K562 (cell line): Measurements from ENCODE around the gene SRPX. TPM values are rescaled to one million over a fixed set of nuclear protein-coding genes. Genes with fewer than 3 reads are reported as not detected.

ENCODE experiments used
- ATAC-seq: fragments of 200-7000 bp; cut with Tn5 transposase; 3 replicates; pipeline ENCODE4 v1.9.1; 2020; ENCODE audit warnings: moderate library complexity
- BruUV-seq: library from RNA; stranded (reverse); fragments of 400-500 nt; replicated peaks from 2 replicates; lab custom pipeline; 2021; lab: Mats Ljungman, UMichigan
- CTCF ChIA-PET: fragments of 300-600 bp; formaldehyde crosslinking; extraction: SDS; loops from one replicate; lab custom pipeline; 2021; ENCODE audit warnings: low intra/inter-chr PET ratio; lab: Yijun Ruan, JAX
- POLR2A ChIA-PET: fragments of 300-600, 350-650 bp; sonication (Branson Sonifier 250); formaldehyde crosslinking; extraction: SDS; loops from one replicate; lab custom pipeline; 2021; ENCODE audit warnings: antibody characterized with exemption, inconsistent platforms; lab: Yijun Ruan, JAX
- DNase-seq, 4 experiments: peaks; one replicate each; pipeline versions ENCODE4 v3.0.0 to v3.0.0-alpha.2; 2011 to 2018; ENCODE audit warnings: low spot score in 3 of 4, mixed read lengths in 3 of 4; ENCODE audit errors: extremely low read depth in 1 of 4
- FAIRE-seq: peaks from 2 replicates; lab custom pipeline; 2011; peaks lifted over from hg19 to GRCh38; lab: Jason Lieb, UNC
- H2AFZ ChIP-seq: 2 replicates; pipeline ENCODE4 v1.6.0; 2011; ENCODE audit warnings: low read depth, low read length, control low read depth, inconsistent platforms
- H3K27ac ChIP-seq: fragments of 200-600 bp; 3 replicates; pipeline ENCODE4 v1.8.0; 2011; ENCODE audit warnings: low read depth, mild to moderate bottlenecking, control low read depth, inconsistent platforms, low read length, moderate library complexity, mixed read lengths; ENCODE audit errors: extremely low read depth
- H3K27me3 ChIP-seq, 2 experiments: fragments of 300-600 bp in 1 of 2; 2 replicates in 1 of 2; 3 replicates in 1 of 2; pipeline versions ENCODE4 v1.6.0 to v1.8.0; 2011; ENCODE audit warnings: inconsistent platforms in 2 of 2, low read length in 2 of 2, mild to moderate bottlenecking in 1 of 2, mixed read lengths in 1 of 2, moderate library complexity in 1 of 2; ENCODE audit not compliant: control insufficient read depth in 2 of 2, insufficient read depth in 2 of 2
- H3K36me3 ChIP-seq: fragments of 300-600 bp; 3 replicates; pipeline ENCODE4 v1.8.0; 2011; ENCODE audit warnings: mild to moderate bottlenecking, low read length, inconsistent platforms; ENCODE audit not compliant: control insufficient read depth, insufficient read depth
- H3K4me1 ChIP-seq, 2 experiments: fragments of 200-600 bp in 1 of 2; replicated peaks in 1 of 2; 2 replicates in 1 of 2; 3 replicates in 1 of 2; pipeline versions ENCODE4 v1.5.1 to v1.8.0; 2011; ENCODE audit warnings: inconsistent platforms in 2 of 2, low read length in 2 of 2, mild to moderate bottlenecking in 1 of 2, mixed read lengths in 1 of 2, moderate library complexity in 1 of 2; ENCODE audit not compliant: control insufficient read depth in 2 of 2, insufficient read depth in 2 of 2
- H3K4me2 ChIP-seq: 2 replicates; pipeline ENCODE4 v1.6.1; 2011; ENCODE audit warnings: low read length, control low read depth, inconsistent platforms, mixed read lengths; ENCODE audit not compliant: insufficient read depth
- H3K4me3 ChIP-seq: fragments of 200-600 bp; sonication (generic), shearing (Covaris generic); 2 replicates; pipeline ENCODE4 v1.5.1; 2016; ENCODE audit warnings: control low read depth, inconsistent platforms
- H3K79me2 ChIP-seq: fragments of 200-600 bp; 3 replicates; pipeline ENCODE4 v1.8.0; 2011; ENCODE audit warnings: low read length, inconsistent platforms; ENCODE audit not compliant: control insufficient read depth, insufficient read depth
- H3K9ac ChIP-seq, 2 experiments: 2 replicates each; pipeline versions ENCODE4 v1.6.0 to v1.6.1; 2011; ENCODE audit warnings: low read depth in 2 of 2, low read length in 2 of 2, control low read depth in 1 of 2, inconsistent platforms in 1 of 2, mild to moderate bottlenecking in 1 of 2, mixed read lengths in 1 of 2; ENCODE audit not compliant: insufficient read depth in 1 of 2
- H3K9me1 ChIP-seq: one replicate; pipeline ENCODE4 v1.6.0; 2011; ENCODE audit warnings: inconsistent platforms, mild to moderate bottlenecking, low read length, moderate library complexity; ENCODE audit not compliant: control insufficient read depth, insufficient read depth
- H3K9me3 ChIP-seq: replicated peaks from 2 replicates; pipeline ENCODE4 v1.5.1; 2011; ENCODE audit warnings: low read depth, low read length, inconsistent platforms; ENCODE audit not compliant: control insufficient read depth, insufficient read depth
- H4K20me1 ChIP-seq: replicated peaks from 2 replicates; pipeline ENCODE4 v1.6.1; 2011; ENCODE audit warnings: low read length, inconsistent platforms, mixed read lengths; ENCODE audit not compliant: control insufficient read depth, insufficient read depth
- ARID4B ChIP-seq: sonication (generic); formaldehyde crosslinking; IDR thresholded peaks from 2 replicates; pipeline ENCODE4 v1.8.0; 2022; ENCODE audit warnings: mild to moderate bottlenecking, missing genetic modification reagents
- KDM4B ChIP-seq, 2 experiments: fragments of 450-650 bp in 1 of 2; sonication (generic) in 1 of 2; IDR thresholded peaks; 2 replicates each; pipeline ENCODE4 v1.6.1; 2016 to 2017; ENCODE audit warnings: borderline replicate concordance in 2 of 2, antibody characterized with exemption in 1 of 2, low read depth in 1 of 2, mild to moderate bottlenecking in 1 of 2
- PHF21A ChIP-seq: fragments of 450-650 bp; IDR thresholded peaks from 2 replicates; pipeline ENCODE4 v1.6.1; 2017; ENCODE audit warnings: low read depth, borderline replicate concordance
- PURB ChIP-seq: sonication (generic); formaldehyde crosslinking; IDR thresholded peaks from 2 replicates; pipeline ENCODE4 v1.9.0; 2021; ENCODE audit warnings: low read depth, mild to moderate bottlenecking, missing genetic modification reagents
- SMAD3 ChIP-seq: fragments of 450-650 bp; formaldehyde crosslinking; conservative IDR thresholded peaks from 2 replicates; pipeline ENCODE4 v1.4.0; 2020; ENCODE audit warnings: mild to moderate bottlenecking
- ZBTB34 ChIP-seq: fragments of 250-450 bp; sonication (Bioruptor Pico); IDR thresholded peaks from 2 replicates; pipeline ENCODE4 v1.8.0; 2021; ENCODE audit warnings: mild to moderate bottlenecking, moderate library complexity
- ZNF507 ChIP-seq: conservative IDR thresholded peaks from 2 replicates; pipeline ENCODE4 v1.6.1; 2017; ENCODE audit warnings: missing genetic modification characterization, missing compliant biosample characterization
- ZNF511 ChIP-seq: sonication (generic); formaldehyde crosslinking; IDR thresholded peaks from 2 replicates; pipeline ENCODE4 v1.8.0; 2022; ENCODE audit warnings: mild to moderate bottlenecking, missing genetic modification reagents
- WGBS: fragments of 100-300 bp; shearing (Covaris generic); methylation state at CpG from one replicate; pipeline ENCODE4 v1.1.6; 2016; ENCODE audit warnings: low coverage, mixed read lengths; ENCODE audit not compliant: insufficient coverage; ENCODE audit errors: missing lambda C conversion rate; 5-methylcytosine and 5-hydroxymethylcytosine counted together
- in situ Hi-C: fragments of 300-500 bp; cut with MboI; formaldehyde crosslinking; loops from 4 replicates; pipeline ENCODE4 v1.15.0; 2018; ENCODE audit warnings: inconsistent platforms, mixed read lengths
- intact Hi-C: fragments of 100-400 bp; cut with micrococcal nuclease; formaldehyde crosslinking; loops from 2 replicates; pipeline ENCODE4 v1.14.2; 2022
- polyA plus RNA-seq, 8 experiments: library from polyadenylated mRNA; depleted of rRNA in 4 of 8; stranded (reverse) in 5 of 8; unstranded in 3 of 8; fragments of >200 nt; fragmentation: Nextera tagmentation in 2 of 8; fragmentation: Illumina TruSeq in 1 of 8; extraction: Ambion mirVana in 2 of 8; extraction: Trizol in 1 of 8; gene quantifications; 2 replicates each; pipeline versions ENCODE4 v1.2.1 to v1.2.3, GENCODE V29; 2011 to 2014; ENCODE audit warnings: inconsistent platforms in 1 of 8, missing spikeins in 1 of 8
- total RNA-seq, 7 experiments: library from RNA; depleted of rRNA in 6 of 7; stranded (reverse); fragments of >200 nt in 6 of 7; fragmentation: Illumina TruSeq in 2 of 7; extraction: Trizol in 2 of 7; gene quantifications; 2 replicates each; pipeline versions ENCODE4 v1.2.1 to v1.2.3, GENCODE V29; 2011 to 2021; ENCODE audit warnings: low replicate concordance in 1 of 7
- TF ChIP-seq, protein P1 (sequence below): fragments of 200-400 bp; formaldehyde crosslinking; IDR thresholded peaks from 2 replicates; pipeline ENCODE4 v1.6.1; 2017; ENCODE audit warnings: mild to moderate bottlenecking, low read depth, low read length, moderate library complexity

SRPX gene
- total and polyA plus RNA-seq, 9 of the 15 experiments (the other 6 are each of a cell fraction or from before 2014, with no cell fraction given): 0.11 to 0.77 (median 0.38) TPM; not detected in 2

DNA sequence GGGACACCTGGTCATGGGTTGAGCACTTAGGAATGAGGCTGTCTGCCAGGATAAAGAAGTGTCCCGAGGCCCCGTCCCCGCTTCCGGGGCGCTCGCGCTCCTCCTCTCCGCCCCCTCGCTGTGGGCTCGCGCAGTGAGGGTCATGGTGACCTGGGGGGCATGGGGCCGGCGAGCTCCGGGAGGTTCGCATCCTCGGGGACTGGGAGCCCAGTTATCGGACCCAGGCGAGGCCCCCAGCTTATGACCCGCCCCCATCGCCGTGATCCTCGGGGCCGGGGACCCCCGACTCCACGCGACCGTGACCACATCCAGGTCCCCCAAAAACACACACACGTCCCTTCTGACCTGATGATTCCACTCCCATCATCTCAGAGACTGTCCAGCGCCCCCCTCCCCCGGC, 35.3 kb upstream of the SRPX start (continued):
- no peak for TF ChIP-seq ZBTB34 (CRISPR knock-in tag)
- TF ChIP-seq PHF21A: no peak
- TF ChIP-seq PURB (CRISPR knock-in tag): no peak

DNA sequence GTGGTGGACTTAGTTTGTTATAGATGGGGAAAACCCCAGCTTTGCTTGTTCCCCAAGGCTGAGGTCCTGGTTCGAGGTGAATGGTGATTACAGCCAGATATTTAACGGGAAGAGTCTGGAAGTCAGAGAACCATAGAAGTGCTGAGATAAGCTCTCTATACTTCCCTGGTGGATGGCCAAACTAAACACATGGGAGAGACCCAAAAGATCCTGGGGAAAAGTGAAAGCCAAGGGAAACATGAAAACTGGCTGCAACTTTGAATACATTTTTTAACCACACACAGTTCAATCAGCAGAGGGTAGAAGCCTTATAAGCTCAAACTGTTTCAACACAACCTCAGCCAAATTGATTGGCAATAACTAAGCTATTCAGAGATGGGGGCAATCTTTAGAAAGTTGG, 29.3 kb upstream of the SRPX start:
- no peaks in the 10 kb centered on the region for H3K9me1 ChIP-seq
- H3K4me1 ChIP-seq: no peaks in the 10 kb centered on the region
- H3K9ac ChIP-seq: no peak overlapping the region
- ATAC-seq: no peak
- intact Hi-C loops (no loop called here), in situ Hi-C loops (no loop called here)
- DNase-seq: no peak
- WGBS: 3% methylated on average over 2 of the region's 2 CpGs
- POLR2A ChIA-PET: no interaction called here
- TF ChIP-seq ARID4B (CRISPR knock-in tag): no peak
- no peak for TF ChIP-seq ZNF511 (CRISPR knock-in tag)
- no peak for TF ChIP-seq SMAD3 (CRISPR knock-in tag)
- TF ChIP-seq ZNF507: no peak
- no peak for TF ChIP-seq KDM4B (IDR thresholded peaks at IDR 0.05; ENCODE audit: borderline replicate concordance in 2 of 2, low read depth in 1 of 2)
- TF ChIP-seq, protein P1, sequence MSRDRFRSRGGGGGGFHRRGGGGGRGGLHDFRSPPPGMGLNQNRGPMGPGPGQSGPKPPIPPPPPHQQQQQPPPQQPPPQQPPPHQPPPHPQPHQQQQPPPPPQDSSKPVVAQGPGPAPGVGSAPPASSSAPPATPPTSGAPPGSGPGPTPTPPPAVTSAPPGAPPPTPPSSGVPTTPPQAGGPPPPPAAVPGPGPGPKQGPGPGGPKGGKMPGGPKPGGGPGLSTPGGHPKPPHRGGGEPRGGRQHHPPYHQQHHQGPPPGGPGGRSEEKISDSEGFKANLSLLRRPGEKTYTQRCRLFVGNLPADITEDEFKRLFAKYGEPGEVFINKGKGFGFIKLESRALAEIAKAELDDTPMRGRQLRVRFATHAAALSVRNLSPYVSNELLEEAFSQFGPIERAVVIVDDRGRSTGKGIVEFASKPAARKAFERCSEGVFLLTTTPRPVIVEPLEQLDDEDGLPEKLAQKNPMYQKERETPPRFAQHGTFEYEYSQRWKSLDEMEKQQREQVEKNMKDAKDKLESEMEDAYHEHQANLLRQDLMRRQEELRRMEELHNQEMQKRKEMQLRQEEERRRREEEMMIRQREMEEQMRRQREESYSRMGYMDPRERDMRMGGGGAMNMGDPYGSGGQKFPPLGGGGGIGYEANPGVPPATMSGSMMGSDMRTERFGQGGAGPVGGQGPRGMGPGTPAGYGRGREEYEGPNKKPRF: no peak
- no TSS peak for BruUV-seq
- no peak overlapping the region for H3K27ac ChIP-seq
- H4K20me1 ChIP-seq: no peaks in the 10 kb centered on the region
- no peak overlapping the region for H2AFZ ChIP-seq
- H3K9me3 ChIP-seq: no peaks in the 10 kb centered on the region
- no peak for FAIRE-seq
- no peaks in the 10 kb centered on the region for H3K36me3 ChIP-seq
- no peak overlapping the region for H3K4me3 ChIP-seq
- CTCF ChIA-PET: no interaction called here
- no peaks in the 10 kb centered on the region for H3K79me2 ChIP-seq
- no peaks in the 10 kb centered on the region; a peak in 2 of 5 replicates for H3K27me3 ChIP-seq
- H3K4me2 ChIP-seq: no peak overlapping the region
